Activated CD4-positive, CD25-positive, alpha-beta regulatory T cell treated with anti-CD3 and anti-CD28 coated beads, Interleukin-2, amount 50 U/mL, for 24 hours (primary cell): ENCODE measurements around the gene MAN1A1.

Experiments
- ATAC-seq, 2 donors: fragments of 150-1000 bp; cut with Tn5 transposase; one replicate each; pipeline ENCODE4 v1.10.0; 2021; ENCODE audit warnings: mild to moderate bottlenecking in 1 of 2, moderate library complexity in 1 of 2

MAN1A1 gene

GRCh38 chr6:119137194-119138072, 212.1 kb downstream of the MAN1A1 start:
- ATAC-seq, result no peak

- no peak for ATAC-seq
Measured at GRCh38 chr6:119134752-119135151, 214.8 kb downstream of the MAN1A1 start.

- ATAC-seq, result no peak
Measured at GRCh38 chr6:119133400-119133799, 216.2 kb downstream of the MAN1A1 start.

GRCh38 chr6:119132261-119132981, 217.1 kb downstream of the MAN1A1 start:
- ATAC-seq, result no peak

GRCh38 chr6:119129968-119130484, 219.5 kb downstream of the MAN1A1 start:
- ATAC-seq, result no peak

- ATAC-seq, result peak; percentile 35 to 59
Measured at GRCh38 chr6:119129148-119129967, 220.2 kb downstream of the MAN1A1 start.

GRCh38 chr6:119128252-119128912, 221.2 kb downstream of the MAN1A1 start:
- no peak for ATAC-seq

- ATAC-seq, result no peak
Measured at GRCh38 chr6:119127627-119128026, 221.9 kb downstream of the MAN1A1 start.
